Chondrocyte (in vitro differentiated cells): Measurements from ENCODE around the gene SDK2. TPM values are rescaled to one million over a fixed set of nuclear protein-coding genes. Genes with fewer than 3 reads are reported as not detected.

ENCODE experiments used
- DNase-seq: peaks from one replicate; pipeline ENCODE4 v3.0.0; 2021; ENCODE audit warnings: mixed read lengths, low spot score
- H3K27ac Mint-ChIP-seq: one replicate; pipeline ENCODE4 v1.8.0; 2021; ENCODE audit warnings: mild to moderate bottlenecking, moderate library complexity, mixed read lengths; ENCODE audit not compliant: unreplicated experiment
- H3K27me3 Mint-ChIP-seq: 2 replicates; pipeline ENCODE4 v1.8.0; 2021; ENCODE audit warnings: low read depth, mixed read lengths
- H3K36me3 Mint-ChIP-seq: 2 replicates; pipeline ENCODE4 v1.8.0; 2021; ENCODE audit warnings: low read depth, mixed read lengths
- H3K4me1 Mint-ChIP-seq: 2 replicates; pipeline ENCODE4 v1.8.0; 2021; ENCODE audit warnings: low read depth, mild to moderate bottlenecking, mixed read lengths
- H3K4me3 Mint-ChIP-seq: one replicate; pipeline ENCODE4 v1.8.0; 2021; ENCODE audit warnings: mild to moderate bottlenecking, moderate library complexity, mixed read lengths; ENCODE audit not compliant: unreplicated experiment
- H3K9me3 Mint-ChIP-seq: 2 replicates; pipeline ENCODE4 v1.8.0; 2021; ENCODE audit warnings: low read depth, mixed read lengths
- CTCF ChIP-seq: fragments of 200-600 bp; sonication (generic); IDR thresholded peaks from 2 replicates; pipeline ENCODE4 v1.5.0; 2021; ENCODE audit warnings: antibody characterized with exemption, mild to moderate bottlenecking, moderate library complexity
- total RNA-seq: library from RNA; stranded (reverse); gene quantifications from 3 replicates; pipeline ENCODE4 v1.2.1, GENCODE V29; 2021

Gene SDK2
- total RNA-seq, 1 donor from 2014 or later = 15.8 TPM

GRCh38 chr17:73549841-73550430, 94.3 kb downstream of the SDK2 start:
- Mint-ChIP-seq H3K36me3 (no peaks in the 10 kb centered on the region), H3K27ac (no peak overlapping the region), H3K9me3 (peaks cover 3% of the 10 kb centered on the region), H3K4me3 (no peak overlapping the region), H3K4me1 (peaks cover 6% of the 10 kb centered on the region), H3K27me3 (no peaks in the 10 kb centered on the region)
- TF ChIP-seq CTCF = no peak
- no peak for DNase-seq

GRCh38 chr17:73548620-73549311, 95.5 kb downstream of the SDK2 start:
- DNase-seq = no peak
- Mint-ChIP-seq H3K27me3 (no peaks in the 10 kb centered on the region), H3K27ac (no peak overlapping the region), H3K4me1 (peaks cover 6% of the 10 kb centered on the region), H3K36me3 (no peaks in the 10 kb centered on the region), H3K9me3 (no peaks in the 10 kb centered on the region), H3K4me3 (no peak overlapping the region)
- TF ChIP-seq CTCF = no peak

- H3K36me3 Mint-ChIP-seq = no peaks in the 10 kb centered on the region
- no peak overlapping the region for H3K4me3 Mint-ChIP-seq
- H3K27me3 Mint-ChIP-seq = no peaks in the 10 kb centered on the region
- H3K27ac Mint-ChIP-seq = no peak overlapping the region
- H3K9me3 Mint-ChIP-seq = no peaks in the 10 kb centered on the region
- H3K4me1 Mint-ChIP-seq = peaks cover 6% of the 10 kb centered on the region
- DNase-seq = no peak
- no peak for TF ChIP-seq CTCF
Measured at GRCh38 chr17:73547790-73548189, 96.5 kb downstream of the SDK2 start.

- Mint-ChIP-seq H3K4me1 (peaks cover 6% of the 10 kb centered on the region), H3K4me3 (no peak overlapping the region), H3K36me3 (no peaks in the 10 kb centered on the region), H3K27me3 (no peaks in the 10 kb centered on the region), H3K27ac (no peak overlapping the region), H3K9me3 (no peaks in the 10 kb centered on the region)
- TF ChIP-seq CTCF = no peak
- DNase-seq = no peak
Measured at GRCh38 chr17:73546770-73547536, 97.3 kb downstream of the SDK2 start.

GRCh38 chr17:73546114-73546513, 98.1 kb downstream of the SDK2 start:
- no peak for TF ChIP-seq CTCF
- Mint-ChIP-seq H3K4me1 (peaks cover 6% of the 10 kb centered on the region), H3K27me3 (no peaks in the 10 kb centered on the region), H3K36me3 (no peaks in the 10 kb centered on the region), H3K9me3 (no peaks in the 10 kb centered on the region), H3K27ac (no peak overlapping the region), H3K4me3 (no peak overlapping the region)
- DNase-seq = no peak
